Measurements from ENCODE around the gene RHOH.

Gene RHOH

GRCh38 chr4:40214661-40215418, 18.0 kb downstream of the RHOH start:
- Histone ChIP-seq H3K79me2 (ENCODE audit: insufficient read depth, low read length) (peaks cover 100% of the 10 kb centered on the region), H3K4me3 (ENCODE audit: low read depth, low read length, poor library complexity, severe bottlenecking) (peak overlapping the region; percentile 30), H3K36me3 (ENCODE audit: insufficient read depth, low read length) (peaks cover 92% of the 10 kb centered on the region), H3K4me2 (ENCODE audit: low read length) (peak overlapping the region; percentile 56), H3K27me3 (ENCODE audit: insufficient read depth, low read length) (no peaks in the 10 kb centered on the region), H3K27ac (ENCODE audit: low read depth, low read length, poor library complexity, severe bottlenecking) (peak overlapping the region; percentile 70), H3K4me1 (ENCODE audit: insufficient read depth, low read length, severe bottlenecking) (peaks cover 100% of the 10 kb centered on the region), H4K20me1 (ENCODE audit: insufficient read depth, low read length) (no peaks in the 10 kb centered on the region), H3K9me3 (ENCODE audit: low read length) (no peaks in the 10 kb centered on the region), H3F3A (ENCODE audit: insufficient read depth, low read length) (no peaks in the 10 kb centered on the region), H2AFZ (ENCODE audit: low read length) (no peak overlapping the region), H3K9me2 (ENCODE audit: low read depth, low read length) (no peaks in the 10 kb centered on the region), H3K9ac (ENCODE audit: low read length) (peak overlapping the region; percentile 23; the same call in 1 of the 2 replicates)
- TF ChIP-seq, protein P1, sequence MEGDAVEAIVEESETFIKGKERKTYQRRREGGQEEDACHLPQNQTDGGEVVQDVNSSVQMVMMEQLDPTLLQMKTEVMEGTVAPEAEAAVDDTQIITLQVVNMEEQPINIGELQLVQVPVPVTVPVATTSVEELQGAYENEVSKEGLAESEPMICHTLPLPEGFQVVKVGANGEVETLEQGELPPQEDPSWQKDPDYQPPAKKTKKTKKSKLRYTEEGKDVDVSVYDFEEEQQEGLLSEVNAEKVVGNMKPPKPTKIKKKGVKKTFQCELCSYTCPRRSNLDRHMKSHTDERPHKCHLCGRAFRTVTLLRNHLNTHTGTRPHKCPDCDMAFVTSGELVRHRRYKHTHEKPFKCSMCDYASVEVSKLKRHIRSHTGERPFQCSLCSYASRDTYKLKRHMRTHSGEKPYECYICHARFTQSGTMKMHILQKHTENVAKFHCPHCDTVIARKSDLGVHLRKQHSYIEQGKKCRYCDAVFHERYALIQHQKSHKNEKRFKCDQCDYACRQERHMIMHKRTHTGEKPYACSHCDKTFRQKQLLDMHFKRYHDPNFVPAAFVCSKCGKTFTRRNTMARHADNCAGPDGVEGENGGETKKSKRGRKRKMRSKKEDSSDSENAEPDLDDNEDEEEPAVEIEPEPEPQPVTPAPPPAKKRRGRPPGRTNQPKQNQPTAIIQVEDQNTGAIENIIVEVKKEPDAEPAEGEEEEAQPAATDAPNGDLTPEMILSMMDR (IDR thresholded peaks at IDR 0.05; ENCODE audit: low read length), result no peak
- TF ChIP-seq EZH2 (IDR thresholded peaks at IDR 0.05; ENCODE audit: borderline replicate concordance, low read length), result no peak

DNA sequence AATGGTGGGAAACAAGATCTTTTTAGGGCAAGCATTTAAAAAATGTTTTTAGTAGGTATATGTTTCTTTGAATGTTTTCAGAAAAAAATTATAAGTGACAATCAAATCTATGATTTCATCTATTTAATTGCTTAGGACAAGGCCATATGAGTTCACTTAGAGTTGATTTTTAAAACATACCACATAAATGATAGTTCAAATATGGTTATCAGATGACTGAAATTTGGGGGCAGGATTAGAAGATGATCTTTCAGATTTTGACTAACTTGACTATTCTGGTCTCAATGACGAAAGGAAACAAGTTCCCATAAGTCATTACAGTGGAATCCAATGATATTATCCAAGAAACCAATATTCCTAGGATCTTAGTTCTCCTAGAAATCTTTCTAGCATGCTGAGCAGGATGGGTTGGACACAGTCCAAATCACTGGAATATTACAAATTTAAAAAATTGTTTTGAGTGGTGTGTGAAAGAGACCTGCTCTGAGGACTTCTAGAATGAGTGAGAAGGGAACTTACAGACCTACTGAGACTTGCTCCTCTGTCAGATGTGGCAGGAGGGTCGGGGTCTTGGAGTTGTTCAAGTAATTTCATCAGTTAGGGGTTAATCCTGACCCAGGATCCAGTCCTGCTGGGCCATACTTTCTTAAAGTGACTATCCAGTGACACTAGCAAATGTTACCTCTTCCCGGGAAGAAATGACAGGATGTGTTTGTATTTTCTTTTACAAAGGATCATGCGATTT, 20.0 kb downstream of the RHOH start:
- Histone ChIP-seq H3K27me3 (ENCODE audit: insufficient read depth, low read length) (no peaks in the 10 kb centered on the region), H3K4me2 (ENCODE audit: low read length) (peak overlapping the region; percentile 56; the same call in 1 of the 2 replicates), H3K4me3 (ENCODE audit: low read depth, low read length, poor library complexity, severe bottlenecking) (peak overlapping the region; percentile 15), H3F3A (ENCODE audit: insufficient read depth, low read length) (peaks cover 2% of the 10 kb centered on the region; the same call in 1 of the 2 replicates), H3K4me1 (ENCODE audit: insufficient read depth, low read length, severe bottlenecking) (peaks cover 100% of the 10 kb centered on the region), H3K9ac (ENCODE audit: low read length) (peak overlapping the region; percentile 9; the same call in 1 of the 2 replicates), H3K27ac (ENCODE audit: low read depth, low read length, poor library complexity, severe bottlenecking) (peak overlapping the region; percentile 70), H3K9me2 (ENCODE audit: low read depth, low read length) (no peaks in the 10 kb centered on the region), H4K20me1 (ENCODE audit: insufficient read depth, low read length) (no peaks in the 10 kb centered on the region), H3K79me2 (ENCODE audit: insufficient read depth, low read length) (peaks cover 100% of the 10 kb centered on the region), H3K36me3 (ENCODE audit: insufficient read depth, low read length) (peaks cover 94% of the 10 kb centered on the region), H2AFZ (ENCODE audit: low read length) (no peak overlapping the region), H3K9me3 (ENCODE audit: low read length) (no peaks in the 10 kb centered on the region)
- TF ChIP-seq, protein P1 (IDR thresholded peaks at IDR 0.05; ENCODE audit: low read length), result no peak
- TF ChIP-seq EZH2 (IDR thresholded peaks at IDR 0.05; ENCODE audit: borderline replicate concordance, low read length), result no peak

- Histone ChIP-seq H3K9me2 (ENCODE audit: low read depth, low read length) (no peaks in the 10 kb centered on the region), H4K20me1 (ENCODE audit: insufficient read depth, low read length) (peaks cover 3% of the 10 kb centered on the region; the same call in 1 of the 2 replicates), H2AFZ (ENCODE audit: low read length) (no peak overlapping the region), H3K9ac (ENCODE audit: low read length) (no peak overlapping the region), H3K9me3 (ENCODE audit: low read length) (no peaks in the 10 kb centered on the region), H3F3A (ENCODE audit: insufficient read depth, low read length) (peaks cover 2% of the 10 kb centered on the region; the same call in 1 of the 2 replicates), H3K27ac (ENCODE audit: low read depth, low read length, poor library complexity, severe bottlenecking) (peak overlapping the region; percentile 29), H3K79me2 (ENCODE audit: insufficient read depth, low read length) (peaks cover 98% of the 10 kb centered on the region), H3K4me2 (ENCODE audit: low read length) (no peak overlapping the region), H3K4me3 (ENCODE audit: low read depth, low read length, poor library complexity, severe bottlenecking) (no peak overlapping the region), H3K27me3 (ENCODE audit: insufficient read depth, low read length) (no peaks in the 10 kb centered on the region), H3K4me1 (ENCODE audit: insufficient read depth, low read length, severe bottlenecking) (peaks cover 98% of the 10 kb centered on the region), H3K36me3 (ENCODE audit: insufficient read depth, low read length) (peaks cover 95% of the 10 kb centered on the region)
- TF ChIP-seq EZH2 (IDR thresholded peaks at IDR 0.05; ENCODE audit: borderline replicate concordance, low read length), result no peak
- TF ChIP-seq, protein P1 (IDR thresholded peaks at IDR 0.05; ENCODE audit: low read length), result no peak
Measured at GRCh38 chr4:40221744-40222143, 24.9 kb downstream of the RHOH start.
